Lower leg skin (tissue), 4 donors: ENCODE data around the gene KRT27. TPM values are rescaled to one million over a fixed set of nuclear protein-coding genes. Genes with fewer than 3 reads are reported as not detected.

Experiments
- DNase-seq, 2 donors: peaks; one replicate each; pipeline ENCODE4 v3.0.0-alpha.2; 2019; ENCODE audit warnings: low spot score in 2 of 2
- H3K4me3 ChIP-seq: fragments of 200-600 bp; sonication (generic); 2 replicates; pipeline ENCODE4 v1.5.1; 2017; ENCODE audit warnings: mild to moderate bottlenecking, low read depth; ENCODE audit not compliant: poor library complexity, severe bottlenecking
- POLR2A ChIP-seq, 2 donors: fragments of 450-650 bp; IDR thresholded peaks; one replicate each; pipeline ENCODE4 v1.6.1; 2016 to 2017; ENCODE audit warnings: antibody characterized with exemption in 2 of 2, mild to moderate bottlenecking in 1 of 2, moderate library complexity in 1 of 2
- WGBS, 2 donors: methylation state at CpG; one replicate each; pipeline ENCODE4 v1.1.5; 2018; 5-methylcytosine and 5-hydroxymethylcytosine counted together
- intact Hi-C: fragments of 100-400 bp; cut with DNase I; formaldehyde crosslinking; loops from one replicate; pipeline ENCODE4 v1.15.0; 2023; ENCODE audit warnings: low total_unique reads
- total RNA-seq, 4 donors: library from RNA; depleted of rRNA; stranded (reverse); fragments of >200 nt; gene quantifications; one replicate each; pipeline ENCODE4 v1.1.0, GENCODE V29; 2016
- TF ChIP-seq, protein P1 (sequence below), 3 donors: fragments of 450-650 bp; IDR thresholded peaks; one replicate each; pipeline ENCODE4 v1.5.1; 2016; ENCODE audit warnings: antibody characterized with exemption in 3 of 3, mild to moderate bottlenecking in 3 of 3, moderate library complexity in 2 of 3

The KRT27 gene
- total RNA-seq, result 10 to 100 TPM in 1 of 4 donors, 1 to 10 TPM in 1, under 1 TPM in 1, not detected in 1; 0.52 to 69.8 (median 1.3) TPM

DNA sequence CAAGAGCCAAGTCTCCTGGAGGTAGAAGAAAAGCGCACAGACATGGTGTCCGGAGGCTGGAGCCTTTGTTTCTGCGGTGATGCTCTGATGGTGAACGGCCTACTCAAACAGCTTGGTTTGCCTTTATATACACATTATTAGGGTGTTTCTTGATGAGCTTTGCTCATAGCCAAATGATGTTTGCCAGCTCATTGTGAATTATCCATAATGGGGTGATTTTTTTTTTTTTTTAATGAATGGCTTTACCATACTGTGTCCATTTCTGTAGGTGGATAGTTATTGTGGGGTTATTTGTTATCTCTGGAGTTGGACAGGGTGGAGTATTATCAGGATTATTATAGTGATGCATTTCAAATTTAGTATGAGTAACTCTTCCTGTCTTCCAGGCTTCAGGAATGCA, at the start of gene KRT27:
Gene KRT27 (minus strand): TSS at position 101 of the 400 bp plus-strand sequence. CDS start 57 bp downstream, at position 44.
- no peak within 1 kb of the TSS for H3K4me3 ChIP-seq
- intact Hi-C loops, result loop anchor here (10.0 kb wide), 1 partner anchor 168 kb away; no protein-coding TSS in a partner anchor
- 95 to 100% methylated on average over 4 of the region's 4 CpGs for WGBS, 2 donors
- TF ChIP-seq, protein P1, sequence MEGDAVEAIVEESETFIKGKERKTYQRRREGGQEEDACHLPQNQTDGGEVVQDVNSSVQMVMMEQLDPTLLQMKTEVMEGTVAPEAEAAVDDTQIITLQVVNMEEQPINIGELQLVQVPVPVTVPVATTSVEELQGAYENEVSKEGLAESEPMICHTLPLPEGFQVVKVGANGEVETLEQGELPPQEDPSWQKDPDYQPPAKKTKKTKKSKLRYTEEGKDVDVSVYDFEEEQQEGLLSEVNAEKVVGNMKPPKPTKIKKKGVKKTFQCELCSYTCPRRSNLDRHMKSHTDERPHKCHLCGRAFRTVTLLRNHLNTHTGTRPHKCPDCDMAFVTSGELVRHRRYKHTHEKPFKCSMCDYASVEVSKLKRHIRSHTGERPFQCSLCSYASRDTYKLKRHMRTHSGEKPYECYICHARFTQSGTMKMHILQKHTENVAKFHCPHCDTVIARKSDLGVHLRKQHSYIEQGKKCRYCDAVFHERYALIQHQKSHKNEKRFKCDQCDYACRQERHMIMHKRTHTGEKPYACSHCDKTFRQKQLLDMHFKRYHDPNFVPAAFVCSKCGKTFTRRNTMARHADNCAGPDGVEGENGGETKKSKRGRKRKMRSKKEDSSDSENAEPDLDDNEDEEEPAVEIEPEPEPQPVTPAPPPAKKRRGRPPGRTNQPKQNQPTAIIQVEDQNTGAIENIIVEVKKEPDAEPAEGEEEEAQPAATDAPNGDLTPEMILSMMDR (IDR thresholded peaks at IDR 0.05), result no peak
- no peak for TF ChIP-seq POLR2A (IDR thresholded peaks at IDR 0.05)
- no peak for DNase-seq

GRCh38 chr17:40830085-40830776, 47.9 kb upstream of the KRT27 start:
- 87 to 90% methylated on average over 2 of the region's 2 CpGs for WGBS, 2 donors
- no peak overlapping the region for H3K4me3 ChIP-seq
- DNase-seq, result no peak
- TF ChIP-seq POLR2A (IDR thresholded peaks at IDR 0.05), result no peak
- TF ChIP-seq, protein P1 (IDR thresholded peaks at IDR 0.05), result no peak
- intact Hi-C loops, result no loop called here

DNA sequence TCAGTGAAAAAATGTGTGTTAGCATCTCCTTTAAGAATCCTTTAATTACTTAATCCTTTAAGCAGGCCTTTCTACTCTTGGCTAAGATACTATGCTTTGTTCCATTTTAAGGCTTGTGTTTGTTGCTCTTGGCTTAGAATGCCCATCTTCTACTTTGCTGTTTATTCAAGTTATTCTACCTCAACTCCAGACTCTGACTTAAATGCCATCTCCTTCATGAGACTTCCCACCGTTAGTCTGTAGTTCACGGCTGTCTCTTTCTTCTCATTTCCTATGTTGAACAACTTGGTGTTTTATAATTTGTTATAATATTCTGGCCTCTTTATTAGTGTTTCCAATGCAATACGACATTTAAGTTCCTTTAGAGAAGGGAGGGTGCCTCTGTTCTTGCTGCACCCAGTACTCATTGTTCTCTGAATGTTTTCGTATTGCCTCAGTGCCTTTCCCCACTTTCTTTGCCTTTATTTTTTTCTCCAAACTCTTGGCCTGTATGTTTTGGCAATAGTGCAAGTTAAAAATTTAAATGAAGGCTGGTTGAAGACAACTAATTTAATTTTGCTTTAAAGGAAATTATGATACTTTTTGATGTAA, 46.2 kb upstream of the KRT27 start:
- TF ChIP-seq POLR2A (IDR thresholded peaks at IDR 0.05), result no peak
- TF ChIP-seq, protein P1 (IDR thresholded peaks at IDR 0.05), result no peak
- no peak overlapping the region for H3K4me3 ChIP-seq
- 69% methylated on average over 4 of the region's 4 CpGs for WGBS, 2 donors
- intact Hi-C loops, result no loop called here
- no peak for DNase-seq

DNA sequence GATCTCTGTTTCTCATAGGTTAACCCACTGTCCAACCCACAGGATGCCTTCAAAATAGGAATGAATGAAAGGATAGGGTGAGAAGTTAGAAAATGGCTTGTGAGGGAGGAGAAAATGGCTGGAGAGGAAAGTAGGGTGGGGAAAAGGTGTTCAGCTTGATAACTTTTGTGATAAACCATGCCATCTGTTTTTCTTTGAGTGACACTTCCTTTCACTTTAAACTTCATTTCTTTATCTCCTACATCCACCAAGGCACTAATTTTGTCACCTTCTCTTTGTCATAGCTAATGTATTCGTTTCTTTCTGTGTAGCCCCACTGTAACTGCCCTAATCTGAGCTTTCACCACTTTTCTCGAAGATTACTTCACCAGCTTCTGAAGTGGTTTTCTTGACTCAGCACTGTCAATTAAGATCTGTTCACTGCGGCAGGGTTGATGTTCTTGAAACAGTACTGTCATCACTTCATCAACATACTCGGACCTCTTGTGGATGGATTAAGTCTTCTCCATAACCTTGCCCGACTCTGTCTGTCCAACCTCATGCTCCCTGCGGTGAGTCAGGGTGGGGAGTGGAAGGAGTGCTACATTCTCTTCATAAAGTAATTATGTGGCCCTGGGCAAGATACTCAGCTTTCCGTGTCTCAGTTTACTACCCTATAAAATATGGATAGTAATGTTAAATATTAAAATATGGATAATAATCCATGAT, 45.5 kb upstream of the KRT27 start:
- DNase-seq, result no peak
- intact Hi-C loops, result no loop called here
- TF ChIP-seq POLR2A (IDR thresholded peaks at IDR 0.05), result no peak
- TF ChIP-seq, protein P1 (IDR thresholded peaks at IDR 0.05), result no peak
- H3K4me3 ChIP-seq, result no peak overlapping the region
- 58 to 70% methylated on average over 7 of the region's 7 CpGs for WGBS, 2 donors

DNA sequence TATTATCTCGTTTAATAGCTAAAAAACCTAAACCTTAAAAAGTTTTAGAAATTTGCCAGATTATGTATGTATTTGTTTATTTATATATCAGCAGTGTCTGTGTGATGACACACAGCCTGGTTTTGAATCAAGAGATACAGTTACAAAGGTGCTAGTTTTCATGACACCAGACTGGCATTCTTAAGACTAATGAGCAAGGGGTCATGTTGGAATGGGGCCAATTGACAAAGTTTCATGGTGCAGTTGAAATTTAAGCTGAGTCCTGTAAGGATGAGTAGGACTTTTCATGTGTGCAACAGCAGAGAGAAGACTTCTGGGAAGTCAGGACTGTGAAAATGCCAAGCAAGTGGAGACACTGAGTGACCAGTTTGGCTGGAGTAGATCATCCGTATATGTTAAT, 43.2 kb upstream of the KRT27 start:
- no peak overlapping the region for H3K4me3 ChIP-seq
- DNase-seq, result no peak
- WGBS, 2 donors, result 83 to 88% methylated on average over 2 of the region's 2 CpGs
- TF ChIP-seq POLR2A (IDR thresholded peaks at IDR 0.05), result no peak
- intact Hi-C loops, result no loop called here
